Endothelial cell of hepatic sinusoid (primary cell): ENCODE results near the gene IL37.

ENCODE experiments used
- in situ Hi-C: cut with HindIII; loops from 2 replicates; pipeline ENCODE4 v1.10.0; 2017; ENCODE audit warnings: low sequenced_read_pairs

Gene IL37

GRCh38 chr2:112910865-112911264 lies at the start of gene IL37:
Gene IL37 (plus strand): TSS chr2:112911165. CDS start chr2:112913013, 1,848 bp downstream.
- in situ Hi-C loops = no loop called here

- in situ Hi-C loops = no loop called here
Measured at GRCh38 chr2:112864072-112864471, 46.9 kb upstream of the IL37 start.

GRCh38 chr2:112866128-112866835 lies 44.7 kb upstream of the IL37 start:
- in situ Hi-C loops = loop anchor here (5.0 kb wide), 1 partner anchor 59 kb away; no protein-coding TSS in a partner anchor

GRCh38 chr2:112867701-112868631 lies 43.0 kb upstream of the IL37 start:
- in situ Hi-C loops = loop anchor here (5.0 kb wide), 1 partner anchor 61 kb away; no protein-coding TSS in a partner anchor

GRCh38 chr2:112869258-112869842 lies 41.6 kb upstream of the IL37 start:
- in situ Hi-C loops = loop anchor here (5.0 kb wide), 1 partner anchor 62 kb away; no protein-coding TSS in a partner anchor

- in situ Hi-C loops = no loop called here
Measured at GRCh38 chr2:112870841-112871835, 39.8 kb upstream of the IL37 start.

- in situ Hi-C loops = loop anchor here (5.0 kb wide), 1 partner anchor 39 kb away; the partner anchor contains the start of gene IL1B
Measured at GRCh38 chr2:112876257-112876970, 34.6 kb upstream of the IL37 start.

GRCh38 chr2:112876971-112877361 lies 34.0 kb upstream of the IL37 start:
- in situ Hi-C loops = loop anchor here (5.0 kb wide), 1 partner anchor 40 kb away; the partner anchor contains the start of gene IL1B

- in situ Hi-C loops = loop anchor here (5.0 kb wide), 1 partner anchor 40 kb away; the partner anchor contains the start of gene IL1B
Measured at GRCh38 chr2:112877423-112877822, 33.5 kb upstream of the IL37 start.

- in situ Hi-C loops = loop anchor here (5.0 kb wide), 1 partner anchor 42 kb away; the partner anchor contains the start of gene IL1B
Measured at GRCh38 chr2:112879491-112880041, 31.4 kb upstream of the IL37 start.

GRCh38 chr2:112880091-112880531 lies 30.9 kb upstream of the IL37 start:
- in situ Hi-C loops = no loop called here

- in situ Hi-C loops = no loop called here
Measured at GRCh38 chr2:112880696-112881095, 30.3 kb upstream of the IL37 start.

GRCh38 chr2:112881217-112881985 lies 29.6 kb upstream of the IL37 start:
- in situ Hi-C loops = no loop called here

GRCh38 chr2:112883669-112884068 lies 27.3 kb upstream of the IL37 start:
- in situ Hi-C loops = no loop called here

- in situ Hi-C loops = loop anchor here (5.0 kb wide), 1 partner anchor 42 kb away; no protein-coding TSS in a partner anchor
Measured at GRCh38 chr2:112884869-112885505, 26.0 kb upstream of the IL37 start.

GRCh38 chr2:112885506-112885902 lies 25.5 kb upstream of the IL37 start:
- in situ Hi-C loops = loop anchor here (5.0 kb wide), 1 partner anchor 42 kb away; no protein-coding TSS in a partner anchor

GRCh38 chr2:112886291-112886690 lies 24.7 kb upstream of the IL37 start:
- in situ Hi-C loops = loop anchor here (5.0 kb wide), 1 partner anchor 41 kb away; no protein-coding TSS in a partner anchor
